WI38 (cell line): ENCODE data around the gene ABHD12.

Source experiments
- H3K4me3 ChIP-seq: 2 replicates; pipeline ENCODE4 v1.5.1; 2011; ENCODE audit warnings: low read depth, mild to moderate bottlenecking, control low read depth, low read length
- TF ChIP-seq, protein P1 (sequence below): IDR thresholded peaks from 2 replicates; pipeline ENCODE4 v1.5.1; 2012; ENCODE audit warnings: low read depth, mild to moderate bottlenecking, control low read depth, low read length

Gene ABHD12

DNA sequence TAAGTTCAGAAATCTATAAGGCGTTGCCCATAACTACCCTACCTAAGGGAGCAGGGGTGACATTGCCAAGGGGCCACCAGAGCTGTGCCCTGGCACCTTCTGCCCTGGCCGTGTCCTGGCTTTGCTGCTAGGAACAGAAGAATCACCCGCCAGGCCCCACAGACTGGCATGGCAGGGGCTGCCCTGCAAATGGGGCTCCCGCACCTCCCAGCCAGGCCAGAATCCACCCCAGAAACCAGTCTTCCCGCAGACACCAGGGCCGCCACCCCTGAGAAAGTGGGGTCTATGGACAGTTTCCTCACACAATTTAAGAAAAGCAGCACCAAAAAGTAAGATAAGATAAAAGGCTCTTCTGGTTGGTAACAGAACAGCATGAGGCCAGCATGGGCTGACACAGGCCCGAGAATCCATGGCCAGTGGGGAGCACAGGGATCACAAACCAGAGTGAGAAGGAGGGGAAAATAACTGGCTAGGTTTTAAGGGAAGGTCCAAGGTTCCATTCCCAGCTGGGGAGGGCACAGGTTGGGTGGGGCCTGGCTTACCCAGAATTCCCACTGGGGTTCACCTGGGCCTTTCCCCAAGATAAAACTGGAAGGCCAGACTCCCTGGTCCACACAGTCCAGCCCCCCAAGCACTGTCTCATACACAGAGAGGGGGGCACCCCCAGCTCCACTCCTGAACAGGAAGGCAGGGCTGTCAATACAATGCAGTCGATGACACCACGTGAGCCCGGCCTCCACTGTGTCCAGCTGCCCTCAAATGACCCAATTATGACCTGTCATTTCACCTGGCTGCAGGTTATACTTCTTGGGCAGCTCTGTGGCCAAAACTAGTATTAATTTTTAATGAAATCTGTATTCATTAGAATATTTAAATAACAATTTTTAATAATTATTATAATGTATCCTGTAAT lies 83.4 kb downstream of the ABHD12 start:
- TF ChIP-seq, protein P1, sequence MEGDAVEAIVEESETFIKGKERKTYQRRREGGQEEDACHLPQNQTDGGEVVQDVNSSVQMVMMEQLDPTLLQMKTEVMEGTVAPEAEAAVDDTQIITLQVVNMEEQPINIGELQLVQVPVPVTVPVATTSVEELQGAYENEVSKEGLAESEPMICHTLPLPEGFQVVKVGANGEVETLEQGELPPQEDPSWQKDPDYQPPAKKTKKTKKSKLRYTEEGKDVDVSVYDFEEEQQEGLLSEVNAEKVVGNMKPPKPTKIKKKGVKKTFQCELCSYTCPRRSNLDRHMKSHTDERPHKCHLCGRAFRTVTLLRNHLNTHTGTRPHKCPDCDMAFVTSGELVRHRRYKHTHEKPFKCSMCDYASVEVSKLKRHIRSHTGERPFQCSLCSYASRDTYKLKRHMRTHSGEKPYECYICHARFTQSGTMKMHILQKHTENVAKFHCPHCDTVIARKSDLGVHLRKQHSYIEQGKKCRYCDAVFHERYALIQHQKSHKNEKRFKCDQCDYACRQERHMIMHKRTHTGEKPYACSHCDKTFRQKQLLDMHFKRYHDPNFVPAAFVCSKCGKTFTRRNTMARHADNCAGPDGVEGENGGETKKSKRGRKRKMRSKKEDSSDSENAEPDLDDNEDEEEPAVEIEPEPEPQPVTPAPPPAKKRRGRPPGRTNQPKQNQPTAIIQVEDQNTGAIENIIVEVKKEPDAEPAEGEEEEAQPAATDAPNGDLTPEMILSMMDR = no peak
- H3K4me3 ChIP-seq = no peak overlapping the region

- TF ChIP-seq, protein P1 = no peak
- H3K4me3 ChIP-seq = no peak overlapping the region
Observed at GRCh38 chr20:25304025-25304549, 86.5 kb downstream of the ABHD12 start.

DNA sequence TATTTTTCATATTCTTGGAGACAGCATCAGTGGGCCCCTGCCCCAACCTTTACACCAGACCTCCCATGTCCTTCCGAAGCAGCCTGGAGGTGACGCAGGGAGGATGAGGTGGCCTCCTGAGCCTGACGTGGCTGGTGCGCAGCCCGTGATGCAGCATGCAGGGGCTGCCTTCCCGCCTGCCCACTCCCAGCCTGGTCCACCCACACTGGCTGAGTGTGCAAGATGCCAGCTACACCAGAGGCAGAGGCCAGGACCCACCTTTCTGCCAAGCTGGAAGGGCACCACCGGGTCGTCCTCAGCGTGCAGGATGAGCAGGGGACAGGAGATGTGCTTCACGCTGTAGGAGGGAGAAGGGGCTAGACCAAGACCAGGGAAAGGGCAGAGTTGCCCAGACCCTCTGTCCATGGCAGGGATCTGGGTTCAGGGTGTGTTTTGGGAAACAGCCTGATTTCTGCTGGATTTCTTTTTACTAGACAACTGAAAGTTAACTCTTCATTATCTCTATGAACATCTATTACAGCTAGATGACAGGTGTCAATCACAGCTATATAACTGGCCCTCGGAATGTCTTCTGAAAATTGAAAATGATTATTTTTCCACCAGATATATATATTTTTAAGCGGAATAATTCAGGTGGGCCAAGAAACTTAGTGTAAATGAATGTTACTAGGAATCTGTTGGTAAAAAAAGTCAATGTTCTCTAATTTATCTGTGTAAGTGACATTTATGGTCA lies 87.2 kb downstream of the ABHD12 start:
- TF ChIP-seq, protein P1 = no peak
- no peak overlapping the region for H3K4me3 ChIP-seq

DNA sequence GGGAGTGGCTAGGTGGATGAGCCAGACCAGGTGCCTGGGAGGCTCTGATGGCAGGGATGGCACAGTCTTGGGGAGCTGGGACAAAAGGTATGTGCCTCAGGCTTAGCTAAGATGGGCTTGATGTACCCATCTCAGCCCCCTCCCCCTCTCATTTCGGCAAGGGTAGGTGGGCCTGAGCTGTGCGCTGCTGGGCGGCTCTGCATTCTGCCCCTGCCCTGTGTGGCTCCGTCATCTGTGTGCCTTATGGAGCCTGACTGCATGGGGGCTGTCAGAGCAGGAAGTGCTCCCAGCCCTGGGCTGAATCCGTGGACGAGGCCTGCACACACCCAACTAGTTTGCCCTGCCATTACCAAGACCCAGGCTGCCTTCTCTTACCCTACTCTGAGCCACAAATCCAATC lies 88.0 kb downstream of the ABHD12 start:
- TF ChIP-seq, protein P1 = no peak
- H3K4me3 ChIP-seq = no peak overlapping the region

DNA sequence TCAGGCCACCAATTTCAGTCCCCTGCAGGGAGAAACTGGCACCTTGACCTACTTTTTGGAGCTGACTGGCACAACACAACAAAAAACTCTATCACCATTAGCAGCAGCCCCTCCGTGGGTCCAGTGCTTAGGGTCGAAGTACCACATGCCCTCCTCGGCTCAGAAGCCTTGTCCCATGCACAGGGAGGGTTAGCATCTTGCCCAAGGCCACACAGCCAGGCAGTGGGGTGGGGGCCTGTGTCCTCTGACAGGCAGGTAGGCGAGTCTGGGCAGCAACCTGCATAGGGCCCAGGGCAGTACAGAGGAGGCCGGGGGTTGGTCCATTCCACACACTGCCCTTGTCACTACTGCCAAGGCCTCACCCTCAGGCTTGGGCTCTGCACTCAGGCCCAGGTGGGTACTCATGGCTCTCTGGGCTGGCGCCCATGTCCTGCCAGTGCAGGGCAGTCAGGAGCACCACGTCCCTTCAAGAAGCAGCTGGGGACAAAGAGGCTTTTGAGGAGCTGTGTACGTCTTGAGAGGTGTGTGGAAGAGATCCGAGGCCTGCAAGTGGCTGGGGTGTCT lies 89.2 kb downstream of the ABHD12 start:
- TF ChIP-seq, protein P1 = no peak
- H3K4me3 ChIP-seq = no peak overlapping the region

GRCh38 chr20:25300496-25301170 lies 90.0 kb downstream of the ABHD12 start:
- TF ChIP-seq, protein P1 = no peak

More at GRCh38 chr20:25300496-25301170, 90.0 kb downstream of the ABHD12 start:
- no peak overlapping the region for H3K4me3 ChIP-seq
